AG20443 (cell line): ENCODE measurements around the gene ST6GALNAC3.
"Not testable (repeated sequence)": the region's sequence is repeated elsewhere in the genome, so short reads cannot be mapped to it uniquely, and the experiment has no call there.

Source experiments
- DNase-seq: peaks from one replicate; pipeline ENCODE4 v3.0.0; 2012; ENCODE audit warnings: low spot score, mixed read lengths

Gene ST6GALNAC3

GRCh38 chr1:76074321-76075187 lies at the start of gene ST6GALNAC3:
ST6GALNAC3 (plus strand) TSS chr1:76074746.
- peak; percentile 90 for DNase-seq

- DNase-seq = no peak
Observed at GRCh38 chr1:76027341-76027740, 47.2 kb upstream of the ST6GALNAC3 start.

GRCh38 chr1:76029331-76029730 lies 45.2 kb upstream of the ST6GALNAC3 start:
- DNase-seq = no peak

GRCh38 chr1:76031496-76031895 lies 43.0 kb upstream of the ST6GALNAC3 start:
- no peak for DNase-seq

GRCh38 chr1:76033800-76034475 lies 40.6 kb upstream of the ST6GALNAC3 start:
- DNase-seq = no peak

GRCh38 chr1:76035053-76035452 lies 39.5 kb upstream of the ST6GALNAC3 start:
- DNase-seq = no peak

- DNase-seq = no peak
Observed at GRCh38 chr1:76037324-76037723, 37.2 kb upstream of the ST6GALNAC3 start.

GRCh38 chr1:76038287-76039004 lies 36.1 kb upstream of the ST6GALNAC3 start:
- DNase-seq = no peak

GRCh38 chr1:76046149-76046548 lies 28.4 kb upstream of the ST6GALNAC3 start:
- no peak for DNase-seq

- no peak for DNase-seq
Observed at GRCh38 chr1:76048219-76048618, 26.3 kb upstream of the ST6GALNAC3 start.

- no peak for DNase-seq
Observed at GRCh38 chr1:76048926-76049325, 25.6 kb upstream of the ST6GALNAC3 start.

GRCh38 chr1:76049498-76049897 lies 25.0 kb upstream of the ST6GALNAC3 start:
- no peak for DNase-seq

GRCh38 chr1:76050073-76050472 lies 24.5 kb upstream of the ST6GALNAC3 start:
- DNase-seq = not testable (repeated sequence)

- no peak for DNase-seq
Observed at GRCh38 chr1:76053021-76053420, 21.5 kb upstream of the ST6GALNAC3 start.

- DNase-seq = no peak
Observed at GRCh38 chr1:76054359-76054758, 20.2 kb upstream of the ST6GALNAC3 start.

GRCh38 chr1:76055987-76056386 lies 18.6 kb upstream of the ST6GALNAC3 start:
- no peak for DNase-seq

- DNase-seq = no peak
Observed at GRCh38 chr1:76059451-76059850, 15.1 kb upstream of the ST6GALNAC3 start.

- DNase-seq = no peak
Observed at GRCh38 chr1:76065270-76065669, 9.3 kb upstream of the ST6GALNAC3 start.

GRCh38 chr1:76066394-76066793 lies 8.2 kb upstream of the ST6GALNAC3 start:
- DNase-seq = no peak

- DNase-seq = no peak
Observed at GRCh38 chr1:76068542-76068941, 6.0 kb upstream of the ST6GALNAC3 start.

- DNase-seq = no peak
Observed at GRCh38 chr1:76068953-76069561, 5.5 kb upstream of the ST6GALNAC3 start.

- DNase-seq = no peak
Observed at GRCh38 chr1:76070538-76070937, 4.0 kb upstream of the ST6GALNAC3 start.
